OCI-LY3 (cell line): ENCODE results near the gene CRYL1.

Experiments
- CTCF ChIP-seq: fragments of 200-600, 300-600 bp; sonication (generic); IDR thresholded peaks from 2 replicates; pipeline ENCODE4 v1.5.1; 2014; ENCODE audit warnings: antibody characterized with exemption, low read length, low read depth
- EZH2phosphoT487 ChIP-seq: fragments of 200-600 bp; shearing (Covaris generic); IDR thresholded peaks from 2 replicates; pipeline ENCODE4 v1.6.1; 2018; ENCODE audit warnings: antibody characterized with exemption, mixed run types, low read depth

DNA sequence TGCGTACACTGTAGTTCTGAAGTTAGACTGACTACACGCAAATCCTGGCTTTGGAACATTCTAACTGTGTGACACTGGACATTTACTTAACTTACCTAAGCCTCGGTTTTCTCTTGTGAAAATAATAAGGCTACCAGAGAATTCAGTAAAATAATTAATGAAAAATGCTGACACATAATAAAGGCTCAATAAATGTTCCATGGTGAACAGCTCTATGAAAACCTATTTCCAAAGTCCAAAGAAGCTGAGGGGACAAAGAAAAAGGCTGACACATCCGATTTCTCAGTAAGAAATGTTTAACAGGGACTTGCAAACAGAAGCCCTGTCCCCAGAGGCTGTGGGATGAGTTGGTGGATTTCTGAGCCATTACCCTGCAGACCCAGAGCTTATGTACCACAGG is 153.8 kb downstream of the CRYL1 start:
- TF ChIP-seq CTCF (no peak), EZH2phosphoT487 (no peak)
